ENCODE data around the gene TOB1. TPM values are rescaled to one million over a fixed set of nuclear protein-coding genes. Genes with fewer than 3 reads are reported as not detected.

TOB1 gene
- polyA plus RNA-seq, 1 of the 3 experiments (the other 2 are of a cell fraction) = 19.3 TPM

DNA sequence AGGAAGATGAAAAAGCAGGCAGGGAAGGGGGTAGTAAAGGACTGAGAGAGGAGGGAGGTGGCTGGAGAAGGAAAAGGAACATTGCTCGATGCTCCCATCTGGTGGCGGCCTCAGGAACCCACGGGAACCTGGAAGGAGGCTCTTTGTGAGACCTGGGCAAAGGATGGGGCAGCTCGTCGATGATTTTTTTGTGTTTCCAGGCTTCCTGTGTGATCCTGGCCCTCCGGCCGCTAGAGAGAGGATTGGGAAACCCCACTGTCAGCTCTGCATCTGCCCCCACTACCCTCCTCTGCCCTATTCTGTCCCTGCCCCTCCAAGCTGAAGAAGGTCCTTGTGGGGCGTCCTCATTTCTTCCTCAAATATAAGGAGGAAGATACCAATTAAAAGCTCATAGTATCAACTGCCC lies 24.2 kb downstream of the TOB1 start:
- Histone ChIP-seq H3K27ac (ENCODE audit: low read depth in 2 of 2, low read length in 1 of 2) (no peak overlapping the region), H3K4me3 (ENCODE audit: low read depth in 2 of 2, low read length in 1 of 2) (no peak overlapping the region; a peak in 1 of 4 replicates), H2AFZ (ENCODE audit: low read depth) (peak overlapping the region; percentile 69; the same call in 1 of the 2 replicates), H3K9me2 (no peaks in the 10 kb centered on the region), H3K4me2 (no peak overlapping the region), H3K9ac (no peak overlapping the region), H3K36me3 (replicated peaks in 1 of 2; ENCODE audit: control insufficient read depth in 1 of 2, insufficient read depth in 2 of 2, low read length in 1 of 2) (no peaks in the 10 kb centered on the region), H3F3A (replicated peaks; ENCODE audit: insufficient read depth) (no peaks in the 10 kb centered on the region), H3K4me1 (ENCODE audit: control insufficient read depth in 1 of 2, insufficient read depth in 2 of 2, low read depth in 1 of 2, low read length in 1 of 2) (peaks cover 3 to 5% of the 10 kb centered on the region in 2 experiments; a peak in 2 of 4 replicates), H3K9me3 (no peaks in the 10 kb centered on the region), H4K20me1 (ENCODE audit: insufficient read depth) (no peaks in the 10 kb centered on the region), H3K27me3 (ENCODE audit: insufficient read depth) (no peaks in the 10 kb centered on the region), H3K79me2 (ENCODE audit: insufficient read depth) (no peaks in the 10 kb centered on the region)
- peak; percentile 97 for DNase-seq
- CTCF ChIA-PET = interaction anchor here (0.6 to 26.2 kb wide), 52 partner anchors 9 to 373 kb away, joined by 3 to 520 read pairs (median 5); partner anchors contain the start of genes CHAD and SPATA20
- WGBS (ENCODE audit: low lambda C conversion rate) = 16% methylated on average over 8 of the region's 8 CpGs
- TF ChIP-seq, protein P1, sequence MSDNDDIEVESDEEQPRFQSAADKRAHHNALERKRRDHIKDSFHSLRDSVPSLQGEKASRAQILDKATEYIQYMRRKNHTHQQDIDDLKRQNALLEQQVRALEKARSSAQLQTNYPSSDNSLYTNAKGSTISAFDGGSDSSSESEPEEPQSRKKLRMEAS (IDR thresholded peaks at IDR 0.05; ENCODE audit: low read depth) = no peak
- TF ChIP-seq SMC3 (IDR thresholded peaks at IDR 0.05; ENCODE audit: low read depth, low read length) (peak; percentile 100), CTCF (IDR thresholded peaks at IDR 0.05) (peak; percentile 94), USF2 (IDR thresholded peaks at IDR 0.05; ENCODE audit: borderline replicate concordance, low read depth, low read length) (no peak), EZH2phosphoT487 (IDR thresholded peaks at IDR 0.05; ENCODE audit: borderline replicate concordance, low read depth) (no peak), MEF2A (IDR thresholded peaks at IDR 0.05; ENCODE audit: borderline replicate concordance, low read depth) (no peak), RAD21 (IDR thresholded peaks at IDR 0.05; ENCODE audit: low read length) (peak; percentile 93)
- POLR2A ChIA-PET = interaction anchor here (0.8 to 1.1 kb wide), 3 partner anchors 11 to 59 kb away, joined by 3 to 4 read pairs (median 3); no protein-coding TSS in a partner anchor

- peaks cover 3 to 5% of the 10 kb centered on the region in 2 experiments; a peak in 2 of 4 replicates for H3K4me1 ChIP-seq (ENCODE audit: control insufficient read depth in 1 of 2, insufficient read depth in 2 of 2, low read depth in 1 of 2, low read length in 1 of 2)
- no peak overlapping the region; a peak in 1 of 4 replicates for H3K4me3 ChIP-seq (ENCODE audit: low read depth in 2 of 2, low read length in 1 of 2)
- CTCF ChIA-PET = interaction anchor here (0.6 to 26.2 kb wide), 47 partner anchors 8 to 373 kb away, joined by 3 to 520 read pairs (median 5); partner anchors contain the start of genes CHAD and SPATA20
- POLR2A ChIA-PET = interaction anchor here (0.8 to 1.1 kb wide), 3 partner anchors 11 to 58 kb away, joined by 3 to 4 read pairs (median 3); no protein-coding TSS in a partner anchor
- H3K36me3 ChIP-seq (replicated peaks in 1 of 2; ENCODE audit: control insufficient read depth in 1 of 2, insufficient read depth in 2 of 2, low read length in 1 of 2) = no peaks in the 10 kb centered on the region
- DNase-seq = no peak
- 63% methylated on average over 11 of the region's 11 CpGs for WGBS (ENCODE audit: low lambda C conversion rate)
- no peaks in the 10 kb centered on the region for H4K20me1 ChIP-seq (ENCODE audit: insufficient read depth)
- H3K9ac ChIP-seq = no peak overlapping the region
- no peak overlapping the region for H3K27ac ChIP-seq (ENCODE audit: low read depth in 2 of 2, low read length in 1 of 2)
- no peaks in the 10 kb centered on the region for H3K79me2 ChIP-seq (ENCODE audit: insufficient read depth)
- H3K4me2 ChIP-seq = no peak overlapping the region
- H3K9me2 ChIP-seq = no peaks in the 10 kb centered on the region
- TF ChIP-seq JUND (IDR thresholded peaks at IDR 0.05) (no peak), RAD21 (IDR thresholded peaks at IDR 0.05; ENCODE audit: low read length) (no peak), TAF1 (IDR thresholded peaks at IDR 0.05; ENCODE audit: borderline replicate concordance, low read depth, low read length) (no peak), RFX5 (IDR thresholded peaks at IDR 0.05; ENCODE audit: low read length) (no peak), MEF2A (IDR thresholded peaks at IDR 0.05; ENCODE audit: borderline replicate concordance, low read depth) (no peak), POLR2AphosphoS5 (IDR thresholded peaks at IDR 0.05; ENCODE audit: low read depth, low read length) (no peak), FOXJ3 (CRISPR knock-in tag; IDR thresholded peaks at IDR 0.05) (no peak), MXI1 (IDR thresholded peaks at IDR 0.05; ENCODE audit: low read depth, low read length) (no peak), NRF1 (IDR thresholded peaks at IDR 0.05; ENCODE audit: low read depth, low read length) (no peak), EZH2phosphoT487 (IDR thresholded peaks at IDR 0.05; ENCODE audit: borderline replicate concordance, low read depth) (no peak), RCOR1 (IDR thresholded peaks at IDR 0.05; ENCODE audit: low read length) (no peak), RXRA (IDR thresholded peaks at IDR 0.05; ENCODE audit: borderline replicate concordance, low read depth) (no peak), NFIC (IDR thresholded peaks at IDR 0.05; ENCODE audit: borderline replicate concordance) (no peak)
- TF ChIP-seq, protein P1 (IDR thresholded peaks at IDR 0.05; ENCODE audit: low read depth) = no peak
- 0 out of 2 replicates have a peak overlapping the region, but pooled peaks have one; percentile 69 for H2AFZ ChIP-seq (ENCODE audit: low read depth)
- no peaks in the 10 kb centered on the region for H3F3A ChIP-seq (replicated peaks; ENCODE audit: insufficient read depth)
- no peaks in the 10 kb centered on the region for H3K27me3 ChIP-seq (ENCODE audit: insufficient read depth)
- no peaks in the 10 kb centered on the region for H3K9me3 ChIP-seq
Measured at GRCh38 chr17:50841277-50841948, 24.7 kb downstream of the TOB1 start.
